HG02943 (cell line): ENCODE results near the gene ZNF862.
A peak's percentile ranks its signal among the peaks of the same experiment; 100 is the strongest.

ENCODE experiments used
- ATAC-seq: cut with Tn5 transposase; IDR thresholded peaks from one replicate; pipeline ENCODE4 v1.9.1; 2021; ENCODE audit warnings: mild to moderate bottlenecking, low read depth, moderate library complexity; ENCODE audit not compliant: unreplicated experiment

Gene ZNF862

GRCh38 chr7:149864023-149864422 lies 25.8 kb downstream of the ZNF862 start:
- no peak for ATAC-seq

GRCh38 chr7:149864751-149865150 lies 26.6 kb downstream of the ZNF862 start:
- ATAC-seq, result no peak

GRCh38 chr7:149865437-149865836 lies 27.3 kb downstream of the ZNF862 start:
- ATAC-seq, result peak; percentile 54

GRCh38 chr7:149866139-149866778 lies 28.1 kb downstream of the ZNF862 start:
- no peak for ATAC-seq

- ATAC-seq, result no peak
These were observed 28.7 kb downstream of the ZNF862 start for GRCh38 chr7:149866779-149867447.

- ATAC-seq, result no peak
These were observed 29.8 kb downstream of the ZNF862 start for GRCh38 chr7:149867762-149868622.

GRCh38 chr7:149868623-149869290 lies 30.6 kb downstream of the ZNF862 start:
- ATAC-seq, result no peak

DNA sequence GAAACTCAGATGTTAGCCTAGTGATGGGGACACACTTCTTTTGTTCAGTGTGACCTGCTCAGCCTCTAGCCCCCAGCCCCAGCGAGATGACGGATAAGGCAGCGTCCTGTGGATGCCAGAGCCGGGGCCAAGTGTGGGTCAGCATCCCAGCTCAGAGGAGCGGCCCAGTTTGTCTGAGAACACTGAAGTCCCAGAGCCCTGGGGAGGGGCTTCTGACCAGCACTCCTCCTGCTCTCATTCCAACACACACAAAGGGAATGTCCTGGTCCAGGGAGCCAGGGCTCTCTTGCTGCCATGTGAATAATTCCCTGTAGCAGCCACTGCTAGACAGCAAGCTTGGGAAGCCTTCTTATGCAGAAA lies 31.1 kb downstream of the ZNF862 start:
- no peak for ATAC-seq

GRCh38 chr7:149869867-149870266 lies 31.7 kb downstream of the ZNF862 start:
- ATAC-seq, result no peak

DNA sequence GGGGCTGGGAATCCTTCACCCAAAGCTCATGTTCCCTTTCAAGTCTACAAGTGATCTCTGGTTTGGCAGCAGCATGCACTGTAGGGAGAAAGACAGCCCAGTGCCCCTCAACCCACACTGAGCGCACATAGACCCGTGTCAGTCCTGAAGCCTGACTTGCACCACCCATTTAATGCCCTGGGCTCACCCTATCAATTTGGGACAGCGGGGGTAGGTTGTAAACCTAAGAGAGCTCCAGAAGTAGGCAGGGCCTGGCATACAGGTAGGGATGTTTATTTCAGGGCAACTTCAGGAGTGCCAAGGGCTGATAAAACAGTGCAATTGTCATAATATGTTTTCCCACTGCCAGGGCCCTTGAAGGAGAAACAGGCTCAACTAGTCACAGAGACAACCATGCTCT lies 32.1 kb downstream of the ZNF862 start:
- no peak for ATAC-seq

GRCh38 chr7:149870701-149871483 lies 32.7 kb downstream of the ZNF862 start:
- ATAC-seq, result no peak

DNA sequence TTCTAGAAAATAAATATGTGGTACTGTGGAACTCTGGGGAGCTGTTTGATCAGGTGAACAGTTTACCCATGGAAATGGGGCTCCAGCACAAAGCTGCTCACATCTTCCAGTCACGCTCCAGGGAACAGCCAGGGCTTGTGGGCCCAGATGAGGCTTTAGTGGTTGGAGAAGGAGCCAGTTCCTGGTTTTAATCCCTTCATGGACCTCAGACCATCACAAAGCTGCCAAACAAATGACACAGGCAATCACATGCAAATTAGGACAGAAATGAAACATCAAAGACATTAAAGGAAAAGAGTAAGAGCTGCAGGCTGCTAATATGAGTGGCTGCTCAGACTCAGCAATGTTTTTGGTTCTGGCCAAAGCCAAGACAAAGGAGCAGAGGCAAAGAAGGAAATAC lies 33.4 kb downstream of the ZNF862 start:
- ATAC-seq, result no peak

DNA sequence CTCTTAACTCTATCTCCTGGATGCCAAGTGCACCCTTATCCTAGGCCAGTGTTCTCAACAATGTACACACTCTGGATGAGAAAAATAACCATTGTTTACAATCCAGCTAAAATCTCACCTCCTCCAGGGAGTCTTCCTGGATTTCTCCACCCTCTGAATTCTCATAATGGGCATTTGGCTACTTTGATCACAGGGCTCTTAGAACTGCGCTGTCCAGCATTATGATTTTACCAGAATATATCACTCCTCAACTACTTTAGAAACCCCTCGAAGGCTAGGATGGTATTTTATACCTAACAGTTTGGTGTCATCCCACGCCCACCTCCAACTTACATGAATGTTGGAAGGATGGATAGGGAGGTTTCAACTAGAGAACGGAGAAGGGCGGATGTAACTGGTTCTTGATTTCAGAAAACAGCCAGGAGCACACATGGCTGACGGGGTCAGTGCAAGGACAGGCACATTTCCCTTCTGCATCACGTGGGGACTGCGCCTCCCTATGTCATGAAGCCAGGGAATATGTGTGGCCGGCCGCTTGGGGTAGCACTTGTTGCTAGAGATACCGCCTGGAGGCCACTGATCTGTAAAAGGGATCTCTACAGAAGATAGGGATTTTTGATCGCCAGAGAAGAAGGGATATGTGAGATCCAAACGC lies 34.4 kb downstream of the ZNF862 start:
- ATAC-seq, result no peak

DNA sequence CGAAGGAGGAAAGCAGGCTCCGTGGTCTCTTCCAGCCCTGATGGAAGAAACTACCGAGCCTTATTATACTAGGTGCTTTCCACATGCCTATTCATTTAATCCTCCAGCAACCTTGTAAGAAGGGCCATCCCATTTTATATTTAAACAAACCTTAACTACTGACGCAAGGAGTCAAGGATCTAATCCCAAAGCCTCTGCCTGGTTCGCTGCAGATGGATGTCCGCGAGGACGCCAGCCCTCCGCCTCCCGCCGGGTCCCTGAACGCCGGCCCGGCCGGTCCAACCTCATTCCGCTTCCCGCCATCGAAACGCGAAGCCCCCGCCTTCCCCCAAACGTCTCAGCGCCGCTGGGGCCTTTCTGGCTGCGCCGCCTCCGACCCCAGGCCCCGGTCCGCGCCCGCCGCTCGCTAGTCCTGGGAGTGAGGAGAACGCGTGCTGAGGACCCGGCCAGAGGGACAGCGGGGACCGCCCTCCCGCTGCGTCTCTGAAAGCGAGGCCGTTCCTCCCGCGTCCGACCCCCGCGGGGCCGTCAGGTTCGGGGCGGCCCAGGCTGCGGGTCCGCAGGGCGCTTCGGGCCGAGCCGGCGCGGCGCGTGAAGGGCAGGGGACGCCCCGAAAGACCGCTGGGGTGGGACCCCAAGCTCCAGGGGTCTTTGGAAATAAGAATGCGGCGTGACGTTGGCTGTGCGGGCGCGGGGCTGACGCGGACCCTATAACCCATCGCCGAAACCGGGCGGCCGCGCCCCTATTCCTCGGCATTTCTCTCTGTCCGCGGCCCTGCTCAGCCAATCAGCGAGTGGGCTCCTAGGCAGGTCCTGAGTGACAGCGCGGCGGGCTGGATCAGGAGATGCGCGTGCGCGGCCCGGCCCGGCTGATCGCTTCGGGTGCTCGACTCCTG lies 35.1 kb downstream of the ZNF862 start, which contains the start of gene ATP6V0E2:
ATP6V0E2 (plus strand) TSS at position 896 of the 896 bp plus-strand sequence. CDS start 97 bp downstream, outside the sequence.
- peak; percentile 91 for ATAC-seq

DNA sequence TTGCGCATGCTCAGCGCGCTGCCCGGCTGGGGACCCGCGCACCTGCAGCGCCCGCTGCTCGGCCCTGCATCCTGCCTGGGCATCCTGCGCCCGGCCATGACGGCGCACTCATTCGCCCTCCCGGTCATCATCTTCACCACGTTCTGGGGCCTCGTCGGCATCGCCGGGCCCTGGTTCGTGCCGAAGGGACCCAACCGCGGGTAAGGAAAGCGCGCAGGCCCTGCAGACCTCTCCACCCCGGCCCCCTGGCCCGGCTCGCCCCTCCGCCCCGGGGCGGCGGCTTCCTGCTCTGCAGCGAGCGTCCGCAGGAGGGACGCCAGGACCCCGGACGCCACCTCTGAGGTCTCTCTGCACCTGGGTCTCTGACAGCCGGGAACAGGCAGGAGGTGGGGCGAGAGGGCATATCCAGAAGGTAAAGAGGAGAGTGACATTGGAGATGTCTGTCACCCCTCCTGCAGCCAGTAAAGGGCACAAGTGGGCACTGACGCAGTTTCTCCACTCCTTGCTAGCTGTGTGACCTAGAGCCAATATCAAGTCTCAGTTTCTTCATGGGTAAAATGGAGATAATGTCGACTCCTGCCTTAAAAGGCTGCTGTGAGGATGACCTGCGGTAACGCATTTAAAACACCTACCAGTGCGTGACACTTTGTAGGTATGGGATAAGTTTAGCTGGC lies 35.9 kb downstream of the ZNF862 start:
- peak; percentile 34 for ATAC-seq

GRCh38 chr7:149874644-149875028 lies 36.5 kb downstream of the ZNF862 start:
- ATAC-seq, result no peak

- no peak for ATAC-seq
These were observed 37.2 kb downstream of the ZNF862 start for GRCh38 chr7:149875396-149875795.

- ATAC-seq, result no peak
These were observed 39.8 kb downstream of the ZNF862 start for GRCh38 chr7:149877890-149878522.
